ENCODE measurements around the gene HUNK. TPM values are rescaled to one million over a fixed set of nuclear protein-coding genes. Genes with fewer than 3 reads are reported as not detected.

HUNK gene
- total and polyA plus RNA-seq, 2 donors (not counting 1 experiment from before 2014, with no cell fraction given) = 0.01 to 0.07 TPM

- ChIA-PET POLR2A (no interaction called here), CTCF (no interaction called here)
- TF ChIP-seq, protein P1, sequence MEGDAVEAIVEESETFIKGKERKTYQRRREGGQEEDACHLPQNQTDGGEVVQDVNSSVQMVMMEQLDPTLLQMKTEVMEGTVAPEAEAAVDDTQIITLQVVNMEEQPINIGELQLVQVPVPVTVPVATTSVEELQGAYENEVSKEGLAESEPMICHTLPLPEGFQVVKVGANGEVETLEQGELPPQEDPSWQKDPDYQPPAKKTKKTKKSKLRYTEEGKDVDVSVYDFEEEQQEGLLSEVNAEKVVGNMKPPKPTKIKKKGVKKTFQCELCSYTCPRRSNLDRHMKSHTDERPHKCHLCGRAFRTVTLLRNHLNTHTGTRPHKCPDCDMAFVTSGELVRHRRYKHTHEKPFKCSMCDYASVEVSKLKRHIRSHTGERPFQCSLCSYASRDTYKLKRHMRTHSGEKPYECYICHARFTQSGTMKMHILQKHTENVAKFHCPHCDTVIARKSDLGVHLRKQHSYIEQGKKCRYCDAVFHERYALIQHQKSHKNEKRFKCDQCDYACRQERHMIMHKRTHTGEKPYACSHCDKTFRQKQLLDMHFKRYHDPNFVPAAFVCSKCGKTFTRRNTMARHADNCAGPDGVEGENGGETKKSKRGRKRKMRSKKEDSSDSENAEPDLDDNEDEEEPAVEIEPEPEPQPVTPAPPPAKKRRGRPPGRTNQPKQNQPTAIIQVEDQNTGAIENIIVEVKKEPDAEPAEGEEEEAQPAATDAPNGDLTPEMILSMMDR (IDR thresholded peaks at IDR 0.05) = no peak
- TF ChIP-seq EZH2 (IDR thresholded peaks at IDR 0.05; ENCODE audit: borderline replicate concordance, insufficient read depth, low read depth, low read length, poor library complexity, severe bottlenecking) = no peak
- DNase-seq (no peak), ATAC-seq (ENCODE audit: low read depth) (no peak)
- no peaks in the 10 kb centered on the region for H3K36me3 ChIP-seq (replicated peaks in 1 of 2; ENCODE audit: control extremely low read depth in 1 of 2, control insufficient read depth in 1 of 2, extremely low read depth in 1 of 2, insufficient read depth in 2 of 2, low read length in 1 of 2)
- Mint-ChIP-seq H3K4me3 (no peak overlapping the region), H3K9me3 (ENCODE audit: insufficient read depth) (peaks cover 8% of the 10 kb centered on the region), H3K27me3 (peaks cover 16% of the 10 kb centered on the region), H3K27ac (no peak overlapping the region), H3K4me1 (no peaks in the 10 kb centered on the region)
- H3K27ac ChIP-seq (ENCODE audit: low read length in 2 of 2) = no peak overlapping the region
- no peak overlapping the region for H3K9ac ChIP-seq (ENCODE audit: low read length)
- no peaks in the 10 kb centered on the region for H3K27me3 ChIP-seq (replicated peaks in 1 of 4; ENCODE audit: control extremely low read depth in 1 of 4, control insufficient read depth in 3 of 4, insufficient read depth in 4 of 4, low read length in 3 of 4)
- H3K4me3 ChIP-seq (ENCODE audit: control extremely low read depth in 1 of 5, extremely low read depth in 1 of 5, insufficient read depth in 1 of 5, low read depth in 2 of 5, low read length in 4 of 5) = no peak overlapping the region
- no peaks in the 10 kb centered on the region for H3K4me1 ChIP-seq (ENCODE audit: control insufficient read depth in 2 of 2, insufficient read depth in 2 of 2, low read length in 2 of 2)
- no peak overlapping the region for H3K4me2 ChIP-seq (replicated peaks; ENCODE audit: low read depth, low read length, poor library complexity, severe bottlenecking)
- no peaks in the 10 kb centered on the region for H4K20me1 ChIP-seq (ENCODE audit: control insufficient read depth, insufficient read depth, low read length, poor library complexity, severe bottlenecking)
- intact Hi-C loops (cut with micrococcal nuclease) = no loop called here
- 92% methylated on average over 10 of the region's 10 CpGs for WGBS (ENCODE audit: insufficient coverage)
- H2AFZ ChIP-seq (ENCODE audit: insufficient read depth, low read depth, low read length, poor library complexity, severe bottlenecking) = no peak overlapping the region
- no peaks in the 10 kb centered on the region for H3K79me2 ChIP-seq (ENCODE audit: control insufficient read depth, insufficient read depth, low read length)
- peaks cover 0 to 16% (median 0%) of the 10 kb centered on the region in 3 donors for H3K9me3 ChIP-seq (ENCODE audit: control extremely low read depth in 1 of 3, control insufficient read depth in 2 of 3, insufficient read depth in 1 of 3, low read length in 2 of 3)
These were observed 170.6 kb downstream of the HUNK start for GRCh38 chr21:32043458-32043857.

- Histone ChIP-seq H3K9me3 (ENCODE audit: control extremely low read depth in 1 of 3, control insufficient read depth in 2 of 3, insufficient read depth in 1 of 3, low read length in 2 of 3) (peaks cover 0 to 16% (median 0%) of the 10 kb centered on the region in 3 donors), H3K27ac (ENCODE audit: low read length in 2 of 2) (no peak overlapping the region), H3K9ac (ENCODE audit: low read length) (no peak overlapping the region), H3K36me3 (replicated peaks in 1 of 2; ENCODE audit: control extremely low read depth in 1 of 2, control insufficient read depth in 1 of 2, extremely low read depth in 1 of 2, insufficient read depth in 2 of 2, low read length in 1 of 2) (no peaks in the 10 kb centered on the region), H3K4me3 (ENCODE audit: control extremely low read depth in 1 of 5, extremely low read depth in 1 of 5, insufficient read depth in 1 of 5, low read depth in 2 of 5, low read length in 4 of 5) (no peak overlapping the region), H3K4me1 (ENCODE audit: control insufficient read depth in 2 of 2, insufficient read depth in 2 of 2, low read length in 2 of 2) (no peaks in the 10 kb centered on the region), H4K20me1 (ENCODE audit: control insufficient read depth, insufficient read depth, low read length, poor library complexity, severe bottlenecking) (no peaks in the 10 kb centered on the region), H3K79me2 (ENCODE audit: control insufficient read depth, insufficient read depth, low read length) (no peaks in the 10 kb centered on the region), H2AFZ (ENCODE audit: insufficient read depth, low read depth, low read length, poor library complexity, severe bottlenecking) (no peak overlapping the region), H3K4me2 (replicated peaks; ENCODE audit: low read depth, low read length, poor library complexity, severe bottlenecking) (no peak overlapping the region), H3K27me3 (replicated peaks in 1 of 4; ENCODE audit: control extremely low read depth in 1 of 4, control insufficient read depth in 3 of 4, insufficient read depth in 4 of 4, low read length in 3 of 4) (no peaks in the 10 kb centered on the region)
- Mint-ChIP-seq H3K4me3 (no peak overlapping the region), H3K27me3 (peaks cover 14% of the 10 kb centered on the region), H3K27ac (no peak overlapping the region), H3K4me1 (no peaks in the 10 kb centered on the region), H3K9me3 (ENCODE audit: insufficient read depth) (peaks cover 8% of the 10 kb centered on the region)
- ATAC-seq (ENCODE audit: low read depth) (no peak), DNase-seq (no peak)
- WGBS (ENCODE audit: insufficient coverage) = 91% methylated on average over 23 of the region's 25 CpGs
- intact Hi-C loops (cut with micrococcal nuclease) = no loop called here
- no peak for TF ChIP-seq EZH2 (IDR thresholded peaks at IDR 0.05; ENCODE audit: borderline replicate concordance, insufficient read depth, low read depth, low read length, poor library complexity, severe bottlenecking)
- TF ChIP-seq, protein P1 (IDR thresholded peaks at IDR 0.05) = no peak
- ChIA-PET POLR2A (no interaction called here), CTCF (no interaction called here)
These were observed 171.7 kb downstream of the HUNK start for GRCh38 chr21:32044205-32045180.

All from B cell (primary cell).